ENCODE measurements around the gene RELN.

RELN gene

DNA sequence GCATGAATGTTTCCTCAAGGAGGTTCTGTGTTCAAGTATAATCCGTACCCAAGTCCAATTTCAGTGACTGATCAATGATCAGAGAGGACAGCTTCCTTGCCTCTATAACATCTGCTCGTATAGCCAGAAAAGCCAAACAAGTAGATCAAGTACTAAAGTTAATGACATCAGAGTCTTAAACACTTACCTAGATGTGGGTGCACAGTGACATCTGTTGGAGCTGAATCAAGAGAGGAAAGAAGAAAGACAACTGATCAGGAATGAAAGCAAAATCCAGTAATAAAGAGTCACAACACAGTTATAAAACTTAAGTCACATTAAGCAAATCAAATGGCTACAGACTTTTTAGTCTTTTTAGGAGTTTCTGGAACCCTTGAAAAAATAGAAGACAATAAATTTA, 236.5 kb downstream of the RELN start:
- Histone ChIP-seq H2AFZ (ENCODE audit: low read length) (no peak overlapping the region), H4K20me1 (ENCODE audit: insufficient read depth, low read length) (no peaks in the 10 kb centered on the region), H3K4me3 (ENCODE audit: low read depth, low read length, poor library complexity, severe bottlenecking) (no peak overlapping the region), H3F3A (ENCODE audit: insufficient read depth, low read length) (no peaks in the 10 kb centered on the region), H3K4me2 (ENCODE audit: low read length) (no peak overlapping the region), H3K79me2 (ENCODE audit: insufficient read depth, low read length) (no peaks in the 10 kb centered on the region), H3K9me2 (ENCODE audit: low read depth, low read length) (no peaks in the 10 kb centered on the region), H3K9ac (ENCODE audit: low read length) (no peak overlapping the region), H3K9me3 (ENCODE audit: low read length) (no peaks in the 10 kb centered on the region), H3K4me1 (ENCODE audit: insufficient read depth, low read length, severe bottlenecking) (no peaks in the 10 kb centered on the region), H3K27me3 (ENCODE audit: insufficient read depth, low read length) (no peaks in the 10 kb centered on the region), H3K27ac (ENCODE audit: low read depth, low read length, poor library complexity, severe bottlenecking) (no peak overlapping the region), H3K36me3 (ENCODE audit: insufficient read depth, low read length) (no peaks in the 10 kb centered on the region)
- TF ChIP-seq, protein P1, sequence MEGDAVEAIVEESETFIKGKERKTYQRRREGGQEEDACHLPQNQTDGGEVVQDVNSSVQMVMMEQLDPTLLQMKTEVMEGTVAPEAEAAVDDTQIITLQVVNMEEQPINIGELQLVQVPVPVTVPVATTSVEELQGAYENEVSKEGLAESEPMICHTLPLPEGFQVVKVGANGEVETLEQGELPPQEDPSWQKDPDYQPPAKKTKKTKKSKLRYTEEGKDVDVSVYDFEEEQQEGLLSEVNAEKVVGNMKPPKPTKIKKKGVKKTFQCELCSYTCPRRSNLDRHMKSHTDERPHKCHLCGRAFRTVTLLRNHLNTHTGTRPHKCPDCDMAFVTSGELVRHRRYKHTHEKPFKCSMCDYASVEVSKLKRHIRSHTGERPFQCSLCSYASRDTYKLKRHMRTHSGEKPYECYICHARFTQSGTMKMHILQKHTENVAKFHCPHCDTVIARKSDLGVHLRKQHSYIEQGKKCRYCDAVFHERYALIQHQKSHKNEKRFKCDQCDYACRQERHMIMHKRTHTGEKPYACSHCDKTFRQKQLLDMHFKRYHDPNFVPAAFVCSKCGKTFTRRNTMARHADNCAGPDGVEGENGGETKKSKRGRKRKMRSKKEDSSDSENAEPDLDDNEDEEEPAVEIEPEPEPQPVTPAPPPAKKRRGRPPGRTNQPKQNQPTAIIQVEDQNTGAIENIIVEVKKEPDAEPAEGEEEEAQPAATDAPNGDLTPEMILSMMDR (IDR thresholded peaks at IDR 0.05; ENCODE audit: low read length), result no peak
- no peak for TF ChIP-seq EZH2 (IDR thresholded peaks at IDR 0.05; ENCODE audit: borderline replicate concordance, low read length)

DNA sequence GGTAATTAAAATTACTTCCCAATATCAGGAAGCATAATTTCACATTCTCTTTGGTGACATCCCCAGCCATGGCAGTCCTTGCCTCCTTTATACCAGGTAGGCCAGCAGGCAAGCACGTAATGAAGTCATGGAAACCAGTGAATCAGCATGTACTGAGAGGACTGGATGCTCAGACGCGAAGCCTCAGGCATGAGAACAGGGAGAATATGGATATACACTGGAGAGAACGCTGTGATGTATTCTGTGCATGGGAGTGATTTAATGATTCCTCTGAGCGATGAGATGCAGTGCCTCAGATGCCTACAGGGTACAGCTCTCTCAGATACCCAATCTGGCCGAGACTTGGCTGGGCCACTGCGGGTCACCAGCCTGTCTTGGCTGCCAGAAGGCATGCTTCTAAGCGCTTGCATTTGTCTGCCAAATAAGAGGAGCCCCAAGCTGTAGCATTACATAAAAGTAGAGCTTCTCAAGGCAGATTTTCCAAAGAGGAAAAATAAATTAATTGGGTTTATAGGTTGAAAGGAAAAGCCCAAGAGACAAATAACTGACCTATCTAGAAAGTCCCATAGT, 238.1 kb downstream of the RELN start:
- no peaks in the 10 kb centered on the region for H3K9me2 ChIP-seq (ENCODE audit: low read depth, low read length)
- no peaks in the 10 kb centered on the region for H3K9me3 ChIP-seq (ENCODE audit: low read length)
- H2AFZ ChIP-seq (ENCODE audit: low read length), result no peak overlapping the region
- TF ChIP-seq, protein P1 (IDR thresholded peaks at IDR 0.05; ENCODE audit: low read length), result no peak
- TF ChIP-seq EZH2 (IDR thresholded peaks at IDR 0.05; ENCODE audit: borderline replicate concordance, low read length), result no peak
- no peaks in the 10 kb centered on the region for H3K4me1 ChIP-seq (ENCODE audit: insufficient read depth, low read length, severe bottlenecking)
- no peaks in the 10 kb centered on the region for H3F3A ChIP-seq (ENCODE audit: insufficient read depth, low read length)
- no peak overlapping the region for H3K27ac ChIP-seq (ENCODE audit: low read depth, low read length, poor library complexity, severe bottlenecking)
- H3K9ac ChIP-seq (ENCODE audit: low read length), result no peak overlapping the region
- H3K36me3 ChIP-seq (ENCODE audit: insufficient read depth, low read length), result no peaks in the 10 kb centered on the region
- no peak overlapping the region for H3K4me2 ChIP-seq (ENCODE audit: low read length)
- H4K20me1 ChIP-seq (ENCODE audit: insufficient read depth, low read length), result no peaks in the 10 kb centered on the region
- no peaks in the 10 kb centered on the region for H3K79me2 ChIP-seq (ENCODE audit: insufficient read depth, low read length)
- no peak overlapping the region for H3K4me3 ChIP-seq (ENCODE audit: low read depth, low read length, poor library complexity, severe bottlenecking)
- H3K27me3 ChIP-seq (ENCODE audit: insufficient read depth, low read length), result no peaks in the 10 kb centered on the region

DNA sequence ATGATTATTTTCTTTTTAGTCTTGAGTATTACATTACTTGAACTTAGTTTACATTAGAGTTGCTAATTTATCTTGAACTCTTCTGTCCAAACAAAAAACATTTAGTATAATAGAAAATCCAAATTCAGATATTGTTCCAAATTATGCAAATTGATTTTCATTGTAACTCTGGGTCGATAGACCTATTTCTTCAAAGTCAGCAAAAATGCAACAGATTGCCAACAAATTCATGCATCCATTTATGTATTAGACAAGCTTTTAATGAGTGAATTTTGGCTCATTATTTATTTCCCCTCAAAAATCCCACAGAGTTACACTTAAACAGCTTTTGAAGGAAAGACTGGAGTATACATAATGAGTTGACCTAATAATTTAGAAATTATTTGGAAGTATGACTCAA, 240.8 kb downstream of the RELN start:
- TF ChIP-seq, protein P1 (IDR thresholded peaks at IDR 0.05; ENCODE audit: low read length), result no peak
- no peak for TF ChIP-seq EZH2 (IDR thresholded peaks at IDR 0.05; ENCODE audit: borderline replicate concordance, low read length)
- Histone ChIP-seq H3K9ac (ENCODE audit: low read length) (no peak overlapping the region), H4K20me1 (ENCODE audit: insufficient read depth, low read length) (no peaks in the 10 kb centered on the region)

More for the DNA sequence above, 240.8 kb downstream of the RELN start:
- no peaks in the 10 kb centered on the region for H3K9me3 ChIP-seq (ENCODE audit: low read length)
- H3K4me2 ChIP-seq (ENCODE audit: low read length), result no peak overlapping the region
- H3K79me2 ChIP-seq (ENCODE audit: insufficient read depth, low read length), result no peaks in the 10 kb centered on the region
- H3K36me3 ChIP-seq (ENCODE audit: insufficient read depth, low read length), result no peaks in the 10 kb centered on the region
- H2AFZ ChIP-seq (ENCODE audit: low read length), result no peak overlapping the region
- no peak overlapping the region for H3K4me3 ChIP-seq (ENCODE audit: low read depth, low read length, poor library complexity, severe bottlenecking)
- H3F3A ChIP-seq (ENCODE audit: insufficient read depth, low read length), result no peaks in the 10 kb centered on the region
- no peaks in the 10 kb centered on the region for H3K27me3 ChIP-seq (ENCODE audit: insufficient read depth, low read length)
- H3K27ac ChIP-seq (ENCODE audit: low read depth, low read length, poor library complexity, severe bottlenecking), result no peak overlapping the region
- no peaks in the 10 kb centered on the region for H3K9me2 ChIP-seq (ENCODE audit: low read depth, low read length)
- no peaks in the 10 kb centered on the region for H3K4me1 ChIP-seq (ENCODE audit: insufficient read depth, low read length, severe bottlenecking)

All from OCI-LY1 (cell line).